Globus pallidus (tissue), 1 donor: ENCODE measurements around the gene SATB2.

Experiments used
- DNase-seq: peaks from one replicate; pipeline ENCODE4 v3.0.0-alpha.2; 2015; ENCODE audit warnings: low spot score

SATB2 gene

DNA sequence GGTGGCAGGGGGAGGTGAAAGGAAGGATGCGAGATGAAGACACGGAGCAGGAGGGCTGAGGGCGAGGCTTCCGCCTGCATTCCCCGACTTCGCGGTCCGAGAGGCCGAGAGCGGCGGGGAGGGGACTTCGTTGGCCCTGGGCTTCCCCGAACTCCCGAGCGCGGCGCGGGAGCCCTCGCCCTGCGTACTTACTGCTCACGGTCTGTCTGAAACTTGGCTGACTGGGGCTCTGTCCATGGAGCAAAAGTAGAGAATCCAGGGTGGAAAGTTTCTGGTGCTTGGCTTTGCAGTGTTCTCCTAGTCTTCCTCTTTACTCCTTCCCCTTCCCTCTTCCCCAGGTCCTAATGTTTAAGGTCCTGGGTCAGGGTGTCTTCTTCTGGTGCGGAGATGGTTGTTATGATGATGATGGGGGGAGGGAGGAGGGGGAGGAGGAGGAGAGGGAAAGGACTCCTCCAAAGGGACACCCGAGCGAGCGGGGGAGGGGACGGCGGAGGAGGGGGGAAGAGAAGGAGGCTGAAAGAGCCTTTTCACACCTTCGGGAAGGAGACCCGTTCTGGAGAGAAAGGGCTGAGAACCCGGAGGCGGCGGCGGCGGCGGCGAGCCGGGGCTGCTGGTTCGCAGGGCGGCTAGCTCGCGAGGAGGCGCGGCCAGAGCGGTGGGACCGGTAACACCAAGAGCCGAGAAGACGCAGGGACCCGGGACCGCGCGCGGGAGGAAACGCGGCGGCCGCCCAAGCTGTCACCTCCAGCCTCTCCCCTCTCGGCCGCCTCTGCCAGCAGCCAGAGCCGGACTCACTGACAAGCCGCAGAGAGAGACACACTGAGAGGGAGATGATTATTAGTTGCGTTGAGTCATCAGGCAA lies at the start of gene SATB2:
TSS of gene SATB2 (minus strand) at position 793 of the 862 bp plus-strand sequence. CDS start 1,902 bp downstream, outside the sequence.
- DNase-seq: no peak

GRCh38 chr2:199505755-199506403 lies 48.1 kb upstream of the SATB2 start:
- DNase-seq: no peak

DNA sequence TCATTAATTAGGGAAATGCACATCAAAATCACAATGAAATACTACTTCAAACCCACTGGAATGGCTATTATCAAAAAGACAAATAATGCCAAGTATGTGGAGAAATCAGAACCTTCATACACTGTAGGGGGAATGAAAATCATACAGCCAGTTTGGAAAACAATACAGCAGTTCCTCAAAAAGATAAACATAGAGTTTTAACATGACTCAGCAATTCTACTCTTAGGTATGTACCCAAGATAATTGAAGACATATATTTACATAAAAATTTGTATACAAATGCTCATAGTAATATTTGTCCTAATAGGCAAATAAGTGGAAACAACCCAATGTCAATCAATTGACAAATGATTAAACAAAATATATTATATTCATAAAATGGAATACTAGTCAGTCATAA lies 45.4 kb upstream of the SATB2 start:
- DNase-seq: no peak

- no peak for DNase-seq
Observed at GRCh38 chr2:199499005-199499404, 41.3 kb upstream of the SATB2 start.

- DNase-seq: no peak
Observed at GRCh38 chr2:199495147-199495546, 37.4 kb upstream of the SATB2 start.

GRCh38 chr2:199490049-199490448 lies 32.3 kb upstream of the SATB2 start:
- no peak for DNase-seq

DNA sequence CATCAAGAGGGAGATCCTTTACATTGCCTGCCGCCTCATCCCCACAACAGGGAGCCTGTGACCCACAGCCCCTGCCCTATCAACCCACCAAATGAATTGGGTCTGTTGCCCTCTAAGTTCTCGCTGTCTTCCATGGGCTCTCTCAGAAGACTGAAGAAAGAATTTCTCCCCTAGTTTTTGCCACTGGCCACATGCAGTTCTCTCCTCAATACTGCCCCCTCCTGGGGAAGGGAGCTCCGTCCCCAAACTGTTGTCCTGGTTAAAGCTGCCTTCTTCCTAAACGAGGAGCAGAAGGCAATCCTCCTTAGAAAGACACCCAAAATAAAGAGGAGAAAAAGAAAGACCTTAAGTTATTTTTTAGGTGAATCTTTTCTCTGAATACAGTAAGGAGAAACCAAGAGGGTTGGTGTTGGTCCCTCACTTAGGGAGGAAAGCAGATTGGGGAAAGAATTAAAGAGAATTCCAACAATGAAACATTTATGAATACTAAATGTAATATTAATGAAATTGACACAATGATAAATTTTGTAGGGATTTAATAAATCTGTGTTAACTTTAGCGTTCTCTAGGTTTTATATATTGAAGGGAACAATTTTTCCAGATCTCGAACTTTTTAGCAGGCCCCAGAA lies 31.1 kb upstream of the SATB2 start:
- peak; percentile 65 for DNase-seq

DNA sequence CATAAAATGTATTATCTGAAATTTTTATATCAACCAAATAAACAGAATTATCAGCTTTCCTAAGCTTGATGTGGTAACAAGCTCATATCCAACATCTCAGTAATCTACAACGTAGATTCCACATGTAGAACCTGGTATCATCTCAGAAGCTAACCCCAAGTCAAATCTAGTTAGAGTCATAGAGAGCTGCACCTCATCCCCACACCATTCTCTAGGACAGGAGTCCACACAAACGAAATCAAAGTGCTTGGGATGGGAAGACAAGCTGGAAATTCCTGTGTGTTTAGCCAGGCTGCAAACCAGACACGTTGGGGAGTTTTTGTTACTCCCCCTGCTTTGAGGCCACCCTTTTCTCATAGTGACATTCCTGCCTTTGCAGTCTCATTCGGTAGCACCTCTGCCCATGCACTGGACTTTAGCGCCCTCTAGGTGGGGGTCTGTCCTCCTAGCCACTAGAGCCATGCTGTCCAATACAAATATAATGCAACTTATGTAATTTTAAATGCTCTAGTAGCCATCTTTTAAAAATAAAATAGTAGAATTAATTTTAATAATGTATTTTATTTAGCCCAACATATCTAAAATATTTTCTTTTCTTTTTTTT lies 28.1 kb upstream of the SATB2 start:
- DNase-seq: peak; percentile 62

- no peak for DNase-seq
Observed at GRCh38 chr2:199484927-199485326, 27.2 kb upstream of the SATB2 start.

- DNase-seq: no peak
Observed at GRCh38 chr2:199480966-199481365, 23.2 kb upstream of the SATB2 start.

DNA sequence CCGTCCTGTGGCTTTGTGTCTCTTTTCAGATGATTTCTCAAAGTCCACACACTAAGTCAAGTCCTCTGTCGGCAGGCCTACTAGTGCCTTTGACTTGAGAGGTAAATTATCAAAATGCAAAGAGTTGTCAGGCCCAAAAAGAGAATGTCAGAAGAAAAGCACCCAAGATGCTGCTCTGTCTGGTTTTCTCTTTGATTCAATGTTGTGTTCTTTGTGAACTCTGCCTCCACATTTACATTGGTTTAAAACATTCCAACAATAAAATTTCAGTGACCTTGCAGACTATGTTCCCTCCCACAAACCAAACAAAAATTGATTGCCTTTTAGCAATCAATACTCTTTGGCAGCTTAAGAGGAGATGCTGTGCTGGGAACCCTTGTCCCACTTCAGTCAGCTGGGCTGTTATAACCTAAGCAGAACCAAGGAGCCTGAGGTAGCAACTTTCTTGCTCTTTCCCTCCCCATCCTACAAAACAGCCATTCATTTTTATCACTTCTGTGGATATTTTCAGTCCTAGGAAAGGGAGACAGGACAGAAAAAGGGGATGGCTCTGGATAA lies 19.6 kb upstream of the SATB2 start:
- DNase-seq: no peak

DNA sequence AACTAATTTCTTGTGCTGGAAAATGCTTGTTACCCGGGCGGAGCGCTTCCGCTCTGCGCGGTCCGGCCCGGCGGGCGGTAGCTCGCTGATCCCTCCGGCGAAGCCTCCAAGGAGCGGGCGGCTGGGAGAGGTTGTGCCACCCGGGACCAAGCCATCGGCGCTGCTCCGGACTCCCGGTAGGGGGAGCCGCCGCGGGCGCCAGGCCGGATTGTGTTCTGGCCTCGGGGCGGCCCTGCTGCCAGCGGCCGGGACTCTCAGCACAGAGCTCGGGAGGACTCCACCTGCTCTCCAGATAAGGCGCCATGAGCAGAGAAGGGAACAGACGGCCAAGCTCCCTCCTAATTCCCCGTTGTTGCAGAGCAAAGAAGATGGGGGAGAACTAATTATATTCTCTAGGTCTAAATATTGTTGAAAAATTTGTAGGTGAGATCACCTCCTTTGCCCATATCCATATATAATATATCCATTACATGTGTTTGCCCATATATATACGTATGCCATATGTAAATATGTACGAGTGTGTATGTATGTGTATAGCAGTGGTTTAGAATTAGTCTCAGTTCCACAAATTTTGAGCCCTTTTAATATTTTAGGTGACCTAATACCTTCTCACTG lies 13.8 kb upstream of the SATB2 start:
- peak; percentile 60 for DNase-seq

DNA sequence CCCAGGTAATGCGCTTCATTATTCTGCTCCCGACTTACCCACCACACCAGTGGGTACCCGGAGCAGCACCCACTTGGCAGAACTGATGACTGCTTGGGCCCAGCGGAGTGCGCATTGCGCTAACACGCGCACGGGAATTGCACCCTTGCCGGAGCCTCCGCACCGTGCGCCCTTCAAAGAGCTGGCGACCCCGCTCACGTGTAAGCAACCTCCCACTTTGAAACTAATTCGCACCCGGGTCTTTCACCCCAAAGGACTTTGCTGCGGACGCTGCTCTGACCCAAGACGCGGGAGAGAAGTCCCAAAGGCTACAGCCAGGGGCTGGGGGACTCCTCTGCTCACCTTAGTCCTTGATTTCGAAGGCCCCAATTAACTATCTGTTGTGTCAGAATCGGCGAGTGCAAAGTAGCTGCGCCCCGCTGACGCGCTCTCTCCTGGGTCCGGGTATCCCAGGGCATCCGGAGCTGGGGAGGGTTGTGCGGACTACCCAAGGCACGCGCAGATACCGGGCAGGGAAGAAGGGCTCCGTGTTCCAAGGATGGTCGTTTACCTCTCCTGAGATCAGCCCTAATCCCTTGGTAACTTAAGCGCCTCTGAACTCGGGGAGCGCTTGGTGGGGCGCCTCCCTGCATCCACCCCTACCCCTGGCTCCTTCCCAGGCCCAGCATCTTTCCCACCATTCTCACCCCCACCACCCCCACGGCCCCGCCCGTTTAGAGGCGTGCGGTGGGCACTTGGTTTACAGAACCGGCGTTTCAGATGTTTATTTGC lies 13.1 kb upstream of the SATB2 start:
- DNase-seq: no peak

GRCh38 chr2:199470361-199470671 lies 12.6 kb upstream of the SATB2 start:
- no peak for DNase-seq

GRCh38 chr2:199469514-199470360 lies 12.0 kb upstream of the SATB2 start:
- DNase-seq: no peak

DNA sequence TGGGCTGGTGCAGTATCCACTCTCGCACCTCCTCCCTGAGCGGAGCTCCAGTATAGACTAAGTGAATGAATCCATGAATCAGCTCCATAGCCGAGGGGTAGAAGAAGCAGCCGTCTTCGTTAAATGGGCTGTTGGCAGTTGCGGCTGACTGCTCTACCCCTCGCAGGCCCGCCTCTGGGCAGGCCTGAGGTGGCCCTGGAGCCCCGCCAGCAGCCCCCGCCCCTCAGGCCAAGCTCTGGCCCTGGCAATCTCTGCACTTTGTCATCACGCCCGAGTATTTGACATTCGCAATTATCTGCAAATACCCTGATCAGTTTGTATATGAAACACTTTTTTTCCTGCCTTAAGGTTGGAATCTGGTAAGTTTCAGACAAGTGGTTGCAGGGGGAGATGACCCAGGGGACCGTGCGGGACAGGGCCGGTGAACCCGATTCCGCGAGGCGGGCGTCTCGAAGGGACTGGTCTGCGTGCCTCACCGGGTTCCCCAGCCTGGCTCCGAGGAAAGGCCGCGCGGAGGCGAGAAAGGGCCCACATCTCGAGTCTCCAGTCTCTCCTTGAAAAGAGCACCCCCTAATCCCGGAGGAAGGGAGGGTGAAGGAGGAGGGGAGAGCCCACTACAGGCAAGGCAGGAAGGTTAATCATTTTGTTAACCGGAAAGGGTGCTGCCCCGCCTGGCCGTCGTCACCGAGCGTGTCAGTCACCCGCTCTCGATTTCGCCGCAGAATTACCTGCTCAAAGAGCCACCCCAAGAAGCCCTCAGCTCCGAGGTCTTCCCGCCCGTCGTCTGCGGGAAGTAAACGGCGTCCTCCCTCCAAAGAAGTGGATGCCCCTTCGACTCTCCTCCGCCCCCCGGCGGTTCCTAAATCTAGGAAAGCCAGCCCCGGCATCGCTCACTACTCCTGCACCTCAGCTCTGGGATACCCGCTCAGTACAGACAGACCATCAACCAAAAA lies 11.1 kb upstream of the SATB2 start:
- no peak for DNase-seq

DNA sequence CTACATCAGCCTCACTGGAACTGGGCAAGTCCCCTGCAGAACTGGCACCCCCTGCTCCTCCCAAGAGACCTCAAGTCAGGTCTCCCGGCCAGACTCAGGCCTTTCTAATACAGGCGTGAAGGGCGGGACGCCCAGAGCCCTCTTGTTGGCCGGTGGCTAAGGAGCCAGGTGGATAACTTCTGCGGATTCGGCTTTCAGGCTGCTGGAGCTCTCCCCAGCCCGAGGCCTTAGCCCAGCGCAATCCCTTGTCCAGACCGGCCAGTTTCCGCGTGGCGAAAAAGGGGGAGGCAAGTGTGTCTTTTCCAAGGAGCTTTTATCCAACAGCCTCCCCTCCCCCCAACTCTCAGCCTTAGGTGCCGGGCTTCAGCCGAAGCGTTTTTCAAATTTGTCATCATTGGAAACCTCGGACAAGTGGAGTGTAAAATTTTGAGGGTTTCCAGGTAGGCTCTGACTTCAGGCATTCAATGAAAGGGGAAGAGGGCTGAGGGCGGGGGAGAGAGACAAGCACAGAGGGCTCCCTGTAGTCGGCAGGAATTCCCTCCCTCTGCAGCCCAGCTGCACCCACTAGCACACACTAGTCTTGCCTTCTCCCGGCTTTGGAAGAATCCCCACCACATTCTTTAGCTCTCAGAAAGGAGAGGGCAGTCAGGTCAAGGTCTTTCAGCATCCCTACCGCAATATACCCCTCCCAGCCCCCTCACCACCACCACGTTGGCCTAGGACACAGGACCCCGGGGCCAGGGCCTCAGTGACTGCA lies 9.5 kb upstream of the SATB2 start:
- no peak for DNase-seq

DNA sequence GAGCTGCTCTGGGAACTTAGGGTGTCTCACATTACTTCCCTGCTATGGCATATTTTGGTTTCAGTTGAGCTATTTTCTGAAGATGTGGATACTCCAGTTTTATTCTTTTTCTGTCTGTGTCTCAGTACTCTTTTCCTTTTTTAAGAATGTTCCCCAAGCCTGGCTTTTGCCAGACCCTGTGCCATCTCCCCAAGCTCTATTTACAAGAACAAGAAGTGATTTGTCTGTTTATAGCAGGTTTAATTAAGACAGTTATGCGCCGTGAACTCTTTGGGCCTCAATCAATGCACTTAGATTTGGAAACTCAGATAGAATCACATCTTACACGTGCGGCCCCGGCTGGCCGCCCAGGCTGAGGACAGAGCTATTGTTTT lies 8.9 kb upstream of the SATB2 start:
- DNase-seq: no peak
